Activated CD4-positive, alpha-beta memory T cell treated with anti-CD3 and anti-CD28 coated beads for 36 hours (primary cell): ENCODE measurements around the gene ERC1. TPM values are rescaled to one million over a fixed set of nuclear protein-coding genes. Genes with fewer than 3 reads are reported as not detected.
"Not testable (repeated sequence)": the region's sequence is repeated elsewhere in the genome, so short reads cannot be mapped to it uniquely, and the experiment has no call there.

Source experiments
- CTCF ChIA-PET: fragments of 350-600 bp; sonication (Branson Sonifier 250); formaldehyde crosslinking; loops from one replicate; lab custom pipeline; 2021; ENCODE audit warnings: antibody characterized with exemption, inconsistent platforms; lab: Charles Lee
- POLR2A ChIA-PET: fragments of 350-600 bp; sonication (Branson Sonifier 250); formaldehyde crosslinking; loops from one replicate; lab custom pipeline; 2021; ENCODE audit warnings: antibody characterized with exemption; lab: Charles Lee
- DNase-seq: peaks from one replicate; pipeline ENCODE4 v3.0.0-alpha.2; 2020
- H3K27ac Mint-ChIP-seq: one replicate; pipeline ENCODE4 v1.8.0; 2021; ENCODE audit warnings: mixed read lengths
- H3K27me3 Mint-ChIP-seq: one replicate; pipeline ENCODE4 v1.8.0; 2021; ENCODE audit warnings: mixed read lengths
- H3K36me3 Mint-ChIP-seq: one replicate; pipeline ENCODE4 v1.8.0; 2021; ENCODE audit warnings: mixed read lengths
- H3K4me1 Mint-ChIP-seq: one replicate; pipeline ENCODE4 v1.8.0; 2021; ENCODE audit warnings: low read depth, mixed read lengths
- H3K4me3 Mint-ChIP-seq: one replicate; pipeline ENCODE4 v1.8.0; 2021; ENCODE audit warnings: mild to moderate bottlenecking, mixed read lengths
- H3K9me3 Mint-ChIP-seq: one replicate; pipeline ENCODE4 v1.8.0; 2021; ENCODE audit warnings: mixed read lengths
- intact Hi-C: fragments of 100-400 bp; cut with micrococcal nuclease; formaldehyde crosslinking; loops from one replicate; pipeline ENCODE4 v1.15.1; 2023
- total RNA-seq, 2 experiments: library from RNA; stranded (reverse); gene quantifications; one replicate each; pipeline ENCODE4 v1.2.3, GENCODE V29; 2021

Gene ERC1
- total RNA-seq, 2 experiments from 2014 or later = 19.1 to 21.8 TPM

- ChIA-PET POLR2A (interaction anchor here (0.7 kb wide), 1 partner anchor 8 kb away, joined by 3 read pairs; no protein-coding TSS in a partner anchor), CTCF (interaction anchor here (0.8 kb wide), 1 partner anchor 87 kb away, joined by 3 read pairs; no protein-coding TSS in a partner anchor)
- Mint-ChIP-seq H3K36me3 (peaks cover 4% of the 10 kb centered on the region), H3K27me3 (no peaks in the 10 kb centered on the region), H3K9me3 (no peaks in the 10 kb centered on the region), H3K4me3 (no peak overlapping the region), H3K4me1 (peaks cover 8% of the 10 kb centered on the region), H3K27ac (no peak overlapping the region)
- DNase-seq = no peak
- intact Hi-C loops = no loop called here
Measured at GRCh38 chr12:1204581-1205121, 213.6 kb downstream of the ERC1 start.

- H3K4me1 Mint-ChIP-seq = peaks cover 8% of the 10 kb centered on the region
- H3K9me3 Mint-ChIP-seq = no peaks in the 10 kb centered on the region
- H3K27me3 Mint-ChIP-seq = no peaks in the 10 kb centered on the region
- H3K36me3 Mint-ChIP-seq = no peaks in the 10 kb centered on the region
- DNase-seq = no peak
- intact Hi-C loops = no loop called here
- no peak overlapping the region for H3K4me3 Mint-ChIP-seq
- POLR2A ChIA-PET = no interaction called here
- no peak overlapping the region for H3K27ac Mint-ChIP-seq
- CTCF ChIA-PET = no interaction called here
Measured at GRCh38 chr12:1205512-1206060, 214.6 kb downstream of the ERC1 start.

- Mint-ChIP-seq H3K9me3 (no peaks in the 10 kb centered on the region), H3K4me3 (no peak overlapping the region)
- POLR2A ChIA-PET = no interaction called here
Measured at GRCh38 chr12:1206118-1206734, 215.2 kb downstream of the ERC1 start.

GRCh38 chr12:1207276-1207675, 216.3 kb downstream of the ERC1 start:
- intact Hi-C loops = no loop called here
- DNase-seq = no peak
- H3K27me3 Mint-ChIP-seq = no peaks in the 10 kb centered on the region
- H3K9me3 Mint-ChIP-seq = no peaks in the 10 kb centered on the region
- H3K36me3 Mint-ChIP-seq = no peaks in the 10 kb centered on the region
- CTCF ChIA-PET = interaction anchor here (0.6 to 0.8 kb wide), 2 partner anchors 376 to 920 kb away, joined by 3 to 4 read pairs; no protein-coding TSS in a partner anchor
- no peak overlapping the region for H3K4me3 Mint-ChIP-seq
- H3K27ac Mint-ChIP-seq = no peak overlapping the region
- peaks cover 12% of the 10 kb centered on the region for H3K4me1 Mint-ChIP-seq
- POLR2A ChIA-PET = no interaction called here

More at GRCh38 chr12:1206118-1206734, 215.2 kb downstream of the ERC1 start:
- intact Hi-C loops = no loop called here
- Mint-ChIP-seq H3K27ac (no peak overlapping the region), H3K27me3 (no peaks in the 10 kb centered on the region), H3K36me3 (no peaks in the 10 kb centered on the region), H3K4me1 (peaks cover 8% of the 10 kb centered on the region)
- DNase-seq = no peak
- CTCF ChIA-PET = interaction anchor here (0.8 kb wide), 1 partner anchor 377 kb away, joined by 3 read pairs; no protein-coding TSS in a partner anchor

- H3K27me3 Mint-ChIP-seq, H3K27ac Mint-ChIP-seq, H3K36me3 Mint-ChIP-seq, H3K4me3 Mint-ChIP-seq, POLR2A ChIA-PET, DNase-seq, CTCF ChIA-PET, H3K9me3 Mint-ChIP-seq, intact Hi-C loops: not testable (repeated sequence)
- H3K4me1 Mint-ChIP-seq = peaks cover 20% of the 10 kb centered on the region
Measured at GRCh38 chr12:1208719-1209118, 217.7 kb downstream of the ERC1 start.

GRCh38 chr12:1212526-1212925, 221.5 kb downstream of the ERC1 start:
- Mint-ChIP-seq H3K27ac (no peak overlapping the region), H3K27me3 (no peaks in the 10 kb centered on the region), H3K4me1 (peaks cover 12% of the 10 kb centered on the region), H3K36me3 (no peaks in the 10 kb centered on the region), H3K9me3 (no peaks in the 10 kb centered on the region), H3K4me3 (no peak overlapping the region)
- POLR2A ChIA-PET = interaction anchor here (0.7 to 1.4 kb wide), 2 partner anchors 8 to 14 kb away, joined by 3 to 15 read pairs; no protein-coding TSS in a partner anchor
- intact Hi-C loops = loop anchor here (5.0 kb wide), 1 partner anchor 95 kb away; no protein-coding TSS in a partner anchor
- CTCF ChIA-PET = interaction anchor here (0.6 to 2.1 kb wide), 5 partner anchors 14 to 371 kb away, joined by 3 to 11 read pairs (median 4); no protein-coding TSS in a partner anchor
- no peak for DNase-seq

GRCh38 chr12:1213205-1213604, 222.2 kb downstream of the ERC1 start:
- Mint-ChIP-seq H3K27ac (peak overlapping the region; percentile 50), H3K9me3 (no peaks in the 10 kb centered on the region), H3K4me1 (peaks cover 12% of the 10 kb centered on the region), H3K27me3 (no peaks in the 10 kb centered on the region), H3K4me3 (no peak overlapping the region), H3K36me3 (no peaks in the 10 kb centered on the region)
- POLR2A ChIA-PET = interaction anchor here (0.7 to 1.4 kb wide), 2 partner anchors 8 to 13 kb away, joined by 3 to 15 read pairs; no protein-coding TSS in a partner anchor
- CTCF ChIA-PET = interaction anchor here (0.6 to 2.1 kb wide), 5 partner anchors 13 to 371 kb away, joined by 3 to 11 read pairs (median 4); no protein-coding TSS in a partner anchor
- intact Hi-C loops = loop anchor here (1.0 to 5.0 kb wide), 2 partner anchors 13 to 96 kb away; no protein-coding TSS in a partner anchor
- peak; percentile 79 for DNase-seq

GRCh38 chr12:1213618-1214205, 222.7 kb downstream of the ERC1 start:
- Mint-ChIP-seq H3K4me3 (no peak overlapping the region), H3K27me3 (no peaks in the 10 kb centered on the region), H3K36me3 (no peaks in the 10 kb centered on the region), H3K27ac (no peak overlapping the region), H3K9me3 (no peaks in the 10 kb centered on the region), H3K4me1 (peaks cover 12% of the 10 kb centered on the region)
- no peak for DNase-seq
- CTCF ChIA-PET = interaction anchor here (1.1 to 2.1 kb wide), 3 partner anchors 13 to 370 kb away, joined by 4 to 11 read pairs (median 6); no protein-coding TSS in a partner anchor
- POLR2A ChIA-PET = interaction anchor here (1.4 kb wide), 1 partner anchor 13 kb away, joined by 15 read pairs; no protein-coding TSS in a partner anchor
- intact Hi-C loops = loop anchor here (1.0 to 5.0 kb wide), 2 partner anchors 13 to 96 kb away; no protein-coding TSS in a partner anchor

- H3K4me1 Mint-ChIP-seq = peaks cover 12% of the 10 kb centered on the region
- POLR2A ChIA-PET = interaction anchor here (1.1 kb wide), 1 partner anchor 9 kb away, joined by 3 read pairs; no protein-coding TSS in a partner anchor
- no peaks in the 10 kb centered on the region for H3K27me3 Mint-ChIP-seq
- intact Hi-C loops = no loop called here
- DNase-seq = no peak
- no peaks in the 10 kb centered on the region for H3K36me3 Mint-ChIP-seq
- CTCF ChIA-PET = no interaction called here
- H3K27ac Mint-ChIP-seq = no peak overlapping the region
- H3K4me3 Mint-ChIP-seq = no peak overlapping the region
- H3K9me3 Mint-ChIP-seq = no peaks in the 10 kb centered on the region
Measured at GRCh38 chr12:1216560-1216959, 225.5 kb downstream of the ERC1 start.

GRCh38 chr12:1217191-1217949, 226.3 kb downstream of the ERC1 start:
- DNase-seq = no peak
- Mint-ChIP-seq H3K4me1 (peaks cover 8% of the 10 kb centered on the region), H3K4me3 (no peak overlapping the region), H3K27ac (no peak overlapping the region), H3K36me3 (no peaks in the 10 kb centered on the region), H3K9me3 (no peaks in the 10 kb centered on the region), H3K27me3 (no peaks in the 10 kb centered on the region)
- POLR2A ChIA-PET = interaction anchor here (1.1 kb wide), 1 partner anchor 9 kb away, joined by 3 read pairs; no protein-coding TSS in a partner anchor
- CTCF ChIA-PET = no interaction called here
- intact Hi-C loops = no loop called here

- Mint-ChIP-seq H3K27me3 (no peaks in the 10 kb centered on the region), H3K4me1 (peaks cover 2% of the 10 kb centered on the region), H3K9me3 (no peaks in the 10 kb centered on the region), H3K4me3 (no peak overlapping the region), H3K36me3 (no peaks in the 10 kb centered on the region), H3K27ac (no peak overlapping the region)
- intact Hi-C loops = no loop called here
- ChIA-PET CTCF (no interaction called here), POLR2A (no interaction called here)
- DNase-seq = no peak
Measured at GRCh38 chr12:1218369-1218768, 227.3 kb downstream of the ERC1 start.
